AG04450 (cell line): ENCODE results near the gene THAP11. TPM values are rescaled to one million over a fixed set of nuclear protein-coding genes. Genes with fewer than 3 reads are reported as not detected.
A peak's percentile ranks its signal among the peaks of the same experiment; 100 is the strongest.

Source experiments
- CTCF ChIA-PET: fragments of 300-600, 350-600 bp; formaldehyde crosslinking; extraction: SDS; loops from one replicate; lab custom pipeline; 2022; ENCODE audit warnings: antibody characterized with exemption, inconsistent platforms; lab: Charles Lee
- POLR2A ChIA-PET: fragments of 350-600 bp; formaldehyde crosslinking; extraction: SDS; loops from one replicate; lab custom pipeline; 2021; ENCODE audit warnings: antibody characterized with exemption, inconsistent platforms; lab: Yijun Ruan, JAX
- DNase-seq: peaks from one replicate; pipeline ENCODE4 v3.0.0-alpha.2; 2011; ENCODE audit warnings: low read depth, low spot score
- H3K27ac ChIP-seq: one replicate; pipeline ENCODE4 v1.5.1; 2012; ENCODE audit warnings: low read depth, low read length, control low read depth
- H3K27me3 ChIP-seq: one replicate; pipeline ENCODE4 v1.6.0; 2012; ENCODE audit warnings: low read length; ENCODE audit not compliant: control insufficient read depth, insufficient read depth
- H3K4me3 ChIP-seq: 2 replicates; pipeline ENCODE4 v1.5.1; 2011; ENCODE audit warnings: mild to moderate bottlenecking, low read depth, low read length, control low read depth
- H3K9me3 ChIP-seq: 2 replicates; pipeline ENCODE4 v1.5.1; 2012; ENCODE audit warnings: low read length; ENCODE audit not compliant: control insufficient read depth, insufficient read depth
- CTCF ChIP-seq: IDR thresholded peaks from 2 replicates; pipeline ENCODE4 v1.5.1; 2011; ENCODE audit warnings: low read depth, low read length, control low read depth, inconsistent platforms
- polyA plus RNA-seq: library from polyadenylated mRNA; depleted of rRNA; stranded (reverse); fragments of >200 nt; gene quantifications from 2 replicates; pipeline ENCODE4 v1.2.3, GENCODE V29; 2011

THAP11 gene
- polyA plus RNA-seq, 1 experiment = 22.3 TPM

GRCh38 chr16:67880584-67880983 lies 38.5 kb downstream of the THAP11 start:
- DNase-seq = no peak
- H3K27me3 ChIP-seq = no peaks in the 10 kb centered on the region
- POLR2A ChIA-PET = no interaction called here
- H3K4me3 ChIP-seq = no peak overlapping the region
- H3K27ac ChIP-seq = no peak overlapping the region
- CTCF ChIA-PET = no interaction called here
- no peaks in the 10 kb centered on the region for H3K9me3 ChIP-seq
- no peak for TF ChIP-seq CTCF

GRCh38 chr16:67881621-67882161 lies 39.6 kb downstream of the THAP11 start:
- no peaks in the 10 kb centered on the region for H3K9me3 ChIP-seq
- H3K27ac ChIP-seq = peak overlapping the region; percentile 31
- no peak overlapping the region for H3K4me3 ChIP-seq
- no peak for TF ChIP-seq CTCF
- DNase-seq = no peak
- no peaks in the 10 kb centered on the region for H3K27me3 ChIP-seq
- POLR2A ChIA-PET = interaction anchor here (0.9 kb wide), 1 partner anchor 55 kb away, joined by 3 read pairs; the partner anchor contains the start of gene PSMB10
- CTCF ChIA-PET = interaction anchor here (3.2 kb wide), 1 partner anchor 47 kb away, joined by 14 read pairs; no protein-coding TSS in a partner anchor

- no peak overlapping the region for H3K4me3 ChIP-seq
- POLR2A ChIA-PET = interaction anchor here (0.9 kb wide), 1 partner anchor 54 kb away, joined by 3 read pairs; the partner anchor contains the start of gene PSMB10
- no peak for DNase-seq
Observed at GRCh38 chr16:67882374-67883145, 40.4 kb downstream of the THAP11 start.

GRCh38 chr16:67883146-67883871 lies 41.2 kb downstream of the THAP11 start:
- Histone ChIP-seq H3K9me3 (no peaks in the 10 kb centered on the region), H3K27ac (no peak overlapping the region), H3K27me3 (no peaks in the 10 kb centered on the region), H3K4me3 (no peak overlapping the region)
- no peak; the same call in 1 of the 2 replicates for TF ChIP-seq CTCF
- ChIA-PET POLR2A (interaction anchor here (0.6 to 2.1 kb wide), 2 partner anchors 10 to 335 kb away, joined by 5 to 10 read pairs; partner anchors contain the start of gene PSKH1), CTCF (interaction anchor here (0.6 to 3.2 kb wide), 26 partner anchors 9 to 362 kb away, joined by 3 to 25 read pairs (median 5); partner anchors contain the start of genes ACD, CTRL, EDC4 and PSKH1)
- DNase-seq = no peak

More at GRCh38 chr16:67882374-67883145, 40.4 kb downstream of the THAP11 start:
- H3K27ac ChIP-seq = no peak overlapping the region
- H3K9me3 ChIP-seq = no peaks in the 10 kb centered on the region
- no peak for TF ChIP-seq CTCF
- no peaks in the 10 kb centered on the region for H3K27me3 ChIP-seq
- CTCF ChIA-PET = interaction anchor here (0.9 to 3.2 kb wide), 8 partner anchors 8 to 158 kb away, joined by 3 to 25 read pairs (median 12); partner anchors contain the start of genes EDC4 and PSKH1
